Gastroesophageal sphincter (tissue), 4 donors: Measurements from ENCODE around the gene TFDP2. TPM values are rescaled to one million over a fixed set of nuclear protein-coding genes. Genes with fewer than 3 reads are reported as not detected.
"Not testable (repeated sequence)": the region's sequence is repeated elsewhere in the genome, so short reads cannot be mapped to it uniquely, and the experiment has no call there.

Experiments
- ATAC-seq: fragments of 150-250 bp; one replicate; pipeline ENCODE4 v1.9.1; 2016; ENCODE audit warnings: mild to moderate bottlenecking, moderate library complexity
- H3K27ac ChIP-seq, 4 donors: fragments of 200-600 bp; sonication (generic) in 3 of 4; 1 replicate in 3 of 4; 2 replicates in 1 of 4; pipeline ENCODE4 v1.5.1; 2016 to 2019
- H3K27me3 ChIP-seq: fragments of 200-600 bp; sonication (generic); one replicate; pipeline ENCODE4 v1.5.1; 2019
- H3K36me3 ChIP-seq, 2 donors: fragments of 200-600 bp; sonication (generic); one replicate each; pipeline ENCODE4 v1.5.1; 2019; ENCODE audit warnings: control low read depth in 1 of 2
- H3K4me1 ChIP-seq, 3 donors: fragments of 200-600 bp; sonication (generic); 1 replicate in 2 of 3; 2 replicates in 1 of 3; pipeline ENCODE4 v1.5.1; 2016 to 2019; ENCODE audit warnings: control low read depth in 2 of 3
- H3K4me3 ChIP-seq, 2 donors: fragments of 200-600 bp; sonication (generic); one replicate each; pipeline ENCODE4 v1.5.1; 2019; ENCODE audit warnings: mild to moderate bottlenecking in 1 of 2, moderate library complexity in 1 of 2
- H3K9me3 ChIP-seq, 3 donors: fragments of 200-600 bp; sonication (generic); one replicate each; pipeline ENCODE4 v1.5.1; 2017 to 2019; ENCODE audit warnings: control low read depth in 2 of 3
- EP300 ChIP-seq: sonication (generic); formaldehyde crosslinking; IDR thresholded peaks from one replicate; pipeline ENCODE4 v1.6.1; 2017; ENCODE audit warnings: antibody characterized with exemption, mild to moderate bottlenecking
- POLR2A ChIP-seq, 2 donors: fragments of 450-650 bp; IDR thresholded peaks; one replicate each; pipeline ENCODE4 v1.6.1; 2017; ENCODE audit warnings: antibody characterized with exemption in 2 of 2, mild to moderate bottlenecking in 2 of 2, moderate library complexity in 1 of 2
- POLR2AphosphoS5 ChIP-seq: sonication (generic); formaldehyde crosslinking; IDR thresholded peaks from one replicate; pipeline ENCODE4 v1.6.1; 2017; ENCODE audit warnings: antibody characterized with exemption
- WGBS, 2 donors: methylation state at CpG; one replicate each; pipeline ENCODE4 v1.1.5; 2018; ENCODE audit warnings: low coverage in 1 of 2; 5-methylcytosine and 5-hydroxymethylcytosine counted together
- total RNA-seq, 4 donors: library from RNA; depleted of rRNA; stranded (reverse); fragments of >200 nt; gene quantifications; one replicate each; pipeline ENCODE4 v1.1.0, GENCODE V29; 2016
- TF ChIP-seq, protein P1 (sequence below), 4 experiments: fragments of 200-600 bp in 2 of 4; fragments of 450-650 bp in 2 of 4; sonication (generic) in 1 of 4; IDR thresholded peaks; one replicate each; pipeline ENCODE4 v1.5.1; 2017 to 2019; ENCODE audit warnings: antibody characterized with exemption in 4 of 4, mild to moderate bottlenecking in 2 of 4, moderate library complexity in 2 of 4

Gene TFDP2
- total RNA-seq, 4 donors from 2014 or later = 56.2 to 267 (median 108) TPM

DNA sequence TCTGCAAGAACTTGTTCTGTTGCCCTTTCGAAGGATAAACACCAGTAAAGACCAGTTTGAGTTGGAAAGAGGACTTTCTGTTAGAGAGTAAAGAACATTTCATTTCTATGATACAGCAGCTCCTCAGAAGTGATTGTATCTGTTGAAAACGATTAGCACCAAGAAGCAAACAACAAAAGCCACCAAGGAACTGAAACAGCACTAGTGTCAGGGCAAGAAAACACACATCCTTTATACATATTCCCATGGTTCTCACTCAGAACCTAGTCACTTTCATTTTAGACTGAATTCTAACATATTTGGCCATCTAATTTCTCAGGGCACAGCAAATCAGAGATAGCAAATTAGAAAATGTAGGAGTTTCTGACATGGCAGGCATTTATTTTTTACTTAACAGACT lies 156.8 kb downstream of the TFDP2 start:
- H3K4me1 ChIP-seq = peaks cover 0 to 38% (median 3%) of the 10 kb centered on the region in 3 donors
- H3K27me3 ChIP-seq = no peaks in the 10 kb centered on the region
- H3K27ac ChIP-seq = peak overlapping the region in 1 of 4 donors; percentile 20
- 71 to 83% methylated on average over 2 of the region's 2 CpGs for WGBS, 2 donors
- no peak overlapping the region for H3K4me3 ChIP-seq
- TF ChIP-seq POLR2A (IDR thresholded peaks at IDR 0.05) (no peak), POLR2AphosphoS5 (no peak), EP300 (no peak)
- TF ChIP-seq, protein P1, sequence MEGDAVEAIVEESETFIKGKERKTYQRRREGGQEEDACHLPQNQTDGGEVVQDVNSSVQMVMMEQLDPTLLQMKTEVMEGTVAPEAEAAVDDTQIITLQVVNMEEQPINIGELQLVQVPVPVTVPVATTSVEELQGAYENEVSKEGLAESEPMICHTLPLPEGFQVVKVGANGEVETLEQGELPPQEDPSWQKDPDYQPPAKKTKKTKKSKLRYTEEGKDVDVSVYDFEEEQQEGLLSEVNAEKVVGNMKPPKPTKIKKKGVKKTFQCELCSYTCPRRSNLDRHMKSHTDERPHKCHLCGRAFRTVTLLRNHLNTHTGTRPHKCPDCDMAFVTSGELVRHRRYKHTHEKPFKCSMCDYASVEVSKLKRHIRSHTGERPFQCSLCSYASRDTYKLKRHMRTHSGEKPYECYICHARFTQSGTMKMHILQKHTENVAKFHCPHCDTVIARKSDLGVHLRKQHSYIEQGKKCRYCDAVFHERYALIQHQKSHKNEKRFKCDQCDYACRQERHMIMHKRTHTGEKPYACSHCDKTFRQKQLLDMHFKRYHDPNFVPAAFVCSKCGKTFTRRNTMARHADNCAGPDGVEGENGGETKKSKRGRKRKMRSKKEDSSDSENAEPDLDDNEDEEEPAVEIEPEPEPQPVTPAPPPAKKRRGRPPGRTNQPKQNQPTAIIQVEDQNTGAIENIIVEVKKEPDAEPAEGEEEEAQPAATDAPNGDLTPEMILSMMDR (IDR thresholded peaks at IDR 0.05) = no peak
- H3K9me3 ChIP-seq = no peaks in the 10 kb centered on the region
- no peak for ATAC-seq
- no peaks in the 10 kb centered on the region for H3K36me3 ChIP-seq

DNA sequence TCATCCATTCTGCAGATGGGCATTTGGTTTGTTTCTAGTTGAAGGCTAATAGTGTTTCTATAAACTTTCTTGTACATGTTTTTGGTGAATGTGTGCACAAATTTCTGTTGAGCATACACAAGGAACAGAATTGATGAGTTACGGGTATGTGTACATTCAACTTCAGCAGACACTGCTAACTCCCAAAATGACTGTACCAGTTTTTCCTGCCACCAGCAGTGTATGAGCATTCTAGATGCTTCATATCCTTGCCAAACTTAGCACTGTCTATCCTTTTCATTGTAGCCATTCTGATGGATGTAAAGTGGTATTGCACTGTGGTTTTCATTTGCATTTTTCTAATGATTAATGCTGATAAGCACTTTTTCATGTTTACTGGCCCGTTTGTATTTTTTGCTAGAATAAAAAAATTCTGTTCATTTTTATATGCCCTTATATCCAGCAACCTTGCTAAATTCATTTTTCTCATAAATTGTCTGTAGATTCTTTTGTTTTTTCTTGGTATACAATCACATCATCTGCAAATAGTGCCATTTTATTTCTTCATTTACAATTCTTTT lies 162.7 kb downstream of the TFDP2 start:
- TF ChIP-seq EP300 = no peak
- TF ChIP-seq POLR2AphosphoS5 = no peak
- no peak for TF ChIP-seq POLR2A (IDR thresholded peaks at IDR 0.05)
- TF ChIP-seq, protein P1 (IDR thresholded peaks at IDR 0.05) = no peak
- 88% methylated on average over 1 to 2 of the region's 2 CpGs for WGBS, 2 donors

DNA sequence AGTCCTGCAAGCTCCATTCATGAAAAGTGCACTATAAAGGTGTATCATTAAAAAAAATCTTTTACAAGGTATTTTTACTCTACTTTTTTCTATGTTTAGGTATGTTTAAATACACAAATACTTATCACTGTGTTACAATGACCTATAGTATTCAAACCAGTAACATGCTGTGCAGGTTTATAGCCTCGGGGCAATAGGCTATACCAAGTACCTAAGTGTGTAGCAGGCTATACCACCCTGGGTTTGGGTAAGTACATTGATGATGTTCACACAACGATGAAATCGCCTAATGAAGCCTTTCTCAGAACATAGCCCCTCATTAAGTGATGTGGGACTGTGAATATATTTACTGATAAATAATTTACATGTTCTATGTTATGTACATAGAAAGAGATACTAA lies 168.3 kb downstream of the TFDP2 start:
- H3K4me3 ChIP-seq = no peak overlapping the region
- WGBS, 2 donors = 86 to 94% methylated on average over 3 of the region's 3 CpGs

More for the DNA sequence above, 162.7 kb downstream of the TFDP2 start:
- no peaks in the 10 kb centered on the region for H3K27me3 ChIP-seq
- no peaks in the 10 kb centered on the region for H3K9me3 ChIP-seq
- ATAC-seq = no peak
- H3K4me1 ChIP-seq = no peaks in the 10 kb centered on the region
- no peak overlapping the region for H3K27ac ChIP-seq
- no peak overlapping the region for H3K4me3 ChIP-seq
- no peaks in the 10 kb centered on the region for H3K36me3 ChIP-seq

DNA sequence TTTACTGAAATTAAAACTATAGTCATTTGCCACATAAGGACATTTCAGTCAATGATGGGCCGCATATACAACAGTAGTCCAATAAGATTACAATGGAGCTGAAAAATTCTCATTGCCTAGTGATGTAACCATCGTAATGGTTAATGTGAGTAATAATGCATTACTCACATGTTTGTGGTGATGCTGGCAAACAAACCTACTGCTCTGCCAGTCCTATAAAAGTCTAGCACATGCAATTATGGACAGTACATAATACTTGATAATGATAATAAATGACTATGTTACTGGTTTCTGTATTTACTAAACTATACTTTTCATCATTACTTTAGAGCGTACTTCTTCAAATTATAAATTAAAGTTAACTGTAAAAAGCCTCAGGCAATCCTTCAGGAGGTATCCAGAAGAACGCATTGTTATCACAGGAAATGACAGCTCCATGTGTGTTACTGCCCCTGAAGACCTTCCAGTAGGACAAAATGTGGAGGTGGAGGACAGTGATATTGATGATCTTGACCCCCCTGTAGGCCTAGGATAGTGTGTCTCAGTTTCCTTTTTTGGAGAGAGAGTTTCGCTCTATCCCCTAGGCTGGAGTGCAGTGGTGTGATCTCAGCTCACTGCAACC lies 170.2 kb downstream of the TFDP2 start:
- Histone ChIP-seq H3K27ac (no peak overlapping the region), H3K4me1 (no peaks in the 10 kb centered on the region), H3K36me3 (peaks cover 0 to 19% of the 10 kb centered on the region in 2 donors), H3K4me3 (no peak overlapping the region), H3K9me3 (no peaks in the 10 kb centered on the region), H3K27me3 (no peaks in the 10 kb centered on the region)
- TF ChIP-seq POLR2AphosphoS5 = no peak
- TF ChIP-seq, protein P1 (IDR thresholded peaks at IDR 0.05) = no peak
- TF ChIP-seq EP300 = no peak
- no peak for TF ChIP-seq POLR2A (IDR thresholded peaks at IDR 0.05)
- ATAC-seq = no peak
- WGBS, 2 donors = 80 to 92% methylated on average over 5 of the region's 5 CpGs

More for the DNA sequence above, 168.3 kb downstream of the TFDP2 start:
- H3K9me3 ChIP-seq = no peaks in the 10 kb centered on the region
- no peak overlapping the region for H3K27ac ChIP-seq
- no peaks in the 10 kb centered on the region for H3K4me1 ChIP-seq
- H3K27me3 ChIP-seq = no peaks in the 10 kb centered on the region
- ATAC-seq = no peak
- H3K36me3 ChIP-seq = peaks cover 0 to 14% of the 10 kb centered on the region in 2 donors
- TF ChIP-seq, protein P1 (IDR thresholded peaks at IDR 0.05) = no peak
- TF ChIP-seq POLR2AphosphoS5 (no peak), POLR2A (IDR thresholded peaks at IDR 0.05) (no peak), EP300 (no peak)

DNA sequence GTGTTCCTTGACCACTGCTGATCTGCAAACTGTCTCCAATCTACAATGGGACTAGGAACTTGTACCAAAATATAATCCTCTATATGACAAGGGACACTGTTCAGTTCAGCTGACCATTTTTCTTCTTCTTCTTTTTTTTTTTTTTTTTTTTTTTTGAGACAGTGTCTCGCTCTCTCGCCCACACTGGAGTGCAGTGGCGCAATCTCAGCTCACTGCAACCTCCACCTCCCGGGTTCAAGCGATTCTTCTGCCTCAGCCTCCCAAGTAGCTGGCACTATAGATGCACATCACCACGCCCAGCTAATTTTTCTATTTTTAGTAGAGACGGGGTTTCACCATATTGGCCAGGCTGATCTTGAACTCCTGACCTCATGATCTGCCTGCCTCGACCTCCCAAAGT lies 174.6 kb downstream of the TFDP2 start:
- H3K4me1 ChIP-seq, H3K27ac ChIP-seq, H3K4me3 ChIP-seq, H3K27me3 ChIP-seq, H3K9me3 ChIP-seq, ATAC-seq: not testable (repeated sequence)
- WGBS, 2 donors = 87 to 100% methylated on average over 3 to 4 of the region's 8 CpGs
- H3K36me3 ChIP-seq = peaks cover 0 to 32% of the 10 kb centered on the region in 2 donors
